Thymus (tissue), 11 donors: ENCODE measurements around the gene NTSR2. TPM values are rescaled to one million over a fixed set of nuclear protein-coding genes. Genes with fewer than 3 reads are reported as not detected.

ENCODE experiments used
- DNase-seq, 9 donors: peaks; one replicate each; pipeline ENCODE4 v3.0.0-alpha.2; 2013; ENCODE audit warnings: low spot score in 9 of 9, low read depth in 6 of 9, missing footprints in 1 of 9
- H3K27ac ChIP-seq, 2 donors: one replicate each; pipeline ENCODE4 v1.5.1; 2013; ENCODE audit warnings: control low read depth in 1 of 2, low read depth in 1 of 2, low read length in 1 of 2, mild to moderate bottlenecking in 1 of 2, moderate library complexity in 1 of 2
- H3K27me3 ChIP-seq, 2 donors: one replicate each; pipeline ENCODE4 v1.5.1; 2013; ENCODE audit warnings: low read length in 1 of 2; ENCODE audit not compliant: control insufficient read depth in 2 of 2, insufficient read depth in 1 of 2
- H3K36me3 ChIP-seq, 2 donors: one replicate each; pipeline ENCODE4 v1.5.1; 2013; ENCODE audit warnings: low read length in 1 of 2, mild to moderate bottlenecking in 1 of 2, moderate library complexity in 1 of 2; ENCODE audit not compliant: control insufficient read depth in 2 of 2, insufficient read depth in 2 of 2
- H3K4me1 ChIP-seq, 2 donors: one replicate each; pipeline ENCODE4 v1.5.1; 2013; ENCODE audit warnings: low read length in 2 of 2; ENCODE audit not compliant: control insufficient read depth in 2 of 2, insufficient read depth in 2 of 2
- H3K4me3 ChIP-seq, 2 donors: one replicate each; pipeline ENCODE4 v1.5.1; 2013; ENCODE audit warnings: low read length in 2 of 2, control low read depth in 1 of 2, mild to moderate bottlenecking in 1 of 2
- H3K9me3 ChIP-seq, 2 donors: one replicate each; pipeline ENCODE4 v1.5.1; 2013; ENCODE audit warnings: low read length in 1 of 2, mild to moderate bottlenecking in 1 of 2; ENCODE audit not compliant: control insufficient read depth in 2 of 2, insufficient read depth in 1 of 2
- WGBS: extraction: QIAGEN DNeasy Blood & Tissue Kit; methylation state at CpG from one replicate; pipeline ENCODE4 v1.1.7; 2013; 5-methylcytosine and 5-hydroxymethylcytosine counted together
- polyA plus RNA-seq: library from polyadenylated mRNA; stranded (reverse); fragments of 200-250 nt; gene quantifications from one replicate; pipeline ENCODE4 v1.2.3, GENCODE V29; 2013
- total RNA-seq: library from RNA; stranded (reverse); fragments of 120-200 nt; gene quantifications from one replicate; pipeline ENCODE4 v1.2.4, GENCODE V29; 2013
- donor health status: healthy.

Gene NTSR2
- total and polyA plus RNA-seq, 2 donors: 0.07 TPM; not detected in 1

GRCh38 chr2:11617984-11618707, 51.8 kb downstream of the NTSR2 start:
- Histone ChIP-seq H3K4me3 (no peak overlapping the region), H3K9me3 (no peaks in the 10 kb centered on the region), H3K4me1 (no peaks in the 10 kb centered on the region), H3K27me3 (no peaks in the 10 kb centered on the region), H3K27ac (no peak overlapping the region), H3K36me3 (no peaks in the 10 kb centered on the region)
- DNase-seq: no peak
- WGBS: 98% methylated on average over 33 of the region's 33 CpGs

GRCh38 chr2:11617527-11617926, 52.5 kb downstream of the NTSR2 start:
- no peaks in the 10 kb centered on the region for H3K27me3 ChIP-seq
- 97% methylated on average over 14 of the region's 14 CpGs for WGBS
- no peaks in the 10 kb centered on the region for H3K9me3 ChIP-seq
- no peak overlapping the region for H3K27ac ChIP-seq
- no peaks in the 10 kb centered on the region for H3K36me3 ChIP-seq
- no peak overlapping the region for H3K4me3 ChIP-seq
- H3K4me1 ChIP-seq: no peaks in the 10 kb centered on the region
- DNase-seq: no peak

GRCh38 chr2:11616851-11617415, 53.1 kb downstream of the NTSR2 start:
- Histone ChIP-seq H3K4me3 (no peak overlapping the region), H3K36me3 (no peaks in the 10 kb centered on the region), H3K27ac (no peak overlapping the region), H3K4me1 (no peaks in the 10 kb centered on the region), H3K9me3 (no peaks in the 10 kb centered on the region), H3K27me3 (no peaks in the 10 kb centered on the region)
- WGBS: 90% methylated on average over 19 of the region's 19 CpGs
- no peak for DNase-seq

- H3K9me3 ChIP-seq: no peaks in the 10 kb centered on the region
- H3K36me3 ChIP-seq: no peaks in the 10 kb centered on the region
- DNase-seq: no peak
- no peak overlapping the region for H3K4me3 ChIP-seq
- WGBS: 97% methylated on average over 14 of the region's 14 CpGs
- H3K4me1 ChIP-seq: no peaks in the 10 kb centered on the region
- H3K27me3 ChIP-seq: no peaks in the 10 kb centered on the region
- H3K27ac ChIP-seq: no peak overlapping the region
These were observed 53.8 kb downstream of the NTSR2 start for GRCh38 chr2:11616097-11616687.

- no peak overlapping the region for H3K4me3 ChIP-seq
- H3K27me3 ChIP-seq: no peaks in the 10 kb centered on the region
- H3K9me3 ChIP-seq: no peaks in the 10 kb centered on the region
- 87% methylated on average over 3 of the region's 3 CpGs for WGBS
- H3K36me3 ChIP-seq: no peaks in the 10 kb centered on the region
- DNase-seq: no peak
- no peak overlapping the region for H3K27ac ChIP-seq
- H3K4me1 ChIP-seq: no peaks in the 10 kb centered on the region
These were observed 54.8 kb downstream of the NTSR2 start for GRCh38 chr2:11615209-11615608.

- no peaks in the 10 kb centered on the region for H3K9me3 ChIP-seq
- 94% methylated on average over 5 of the region's 5 CpGs for WGBS
- DNase-seq: no peak
- no peaks in the 10 kb centered on the region for H3K4me1 ChIP-seq
- no peaks in the 10 kb centered on the region for H3K36me3 ChIP-seq
- H3K4me3 ChIP-seq: no peak overlapping the region
- no peak overlapping the region for H3K27ac ChIP-seq
- H3K27me3 ChIP-seq: no peaks in the 10 kb centered on the region
These were observed 56.7 kb downstream of the NTSR2 start for GRCh38 chr2:11613297-11613696.

- Histone ChIP-seq H3K4me3 (no peak overlapping the region), H3K27me3 (no peaks in the 10 kb centered on the region), H3K9me3 (no peaks in the 10 kb centered on the region), H3K27ac (no peak overlapping the region), H3K4me1 (no peaks in the 10 kb centered on the region), H3K36me3 (no peaks in the 10 kb centered on the region)
- DNase-seq: no peak
- WGBS: 86% methylated on average over 20 of the region's 20 CpGs
These were observed 57.3 kb downstream of the NTSR2 start for GRCh38 chr2:11612553-11613215.

GRCh38 chr2:11611251-11611650, 58.7 kb downstream of the NTSR2 start:
- no peaks in the 10 kb centered on the region for H3K4me1 ChIP-seq
- H3K36me3 ChIP-seq: no peaks in the 10 kb centered on the region
- WGBS: 95% methylated on average over 5 of the region's 5 CpGs
- H3K9me3 ChIP-seq: no peaks in the 10 kb centered on the region
- no peak overlapping the region for H3K27ac ChIP-seq
- no peak for DNase-seq
- no peak overlapping the region for H3K4me3 ChIP-seq
- no peaks in the 10 kb centered on the region for H3K27me3 ChIP-seq

- Histone ChIP-seq H3K27ac (no peak overlapping the region), H3K27me3 (no peaks in the 10 kb centered on the region), H3K4me3 (no peak overlapping the region), H3K36me3 (no peaks in the 10 kb centered on the region), H3K9me3 (no peaks in the 10 kb centered on the region), H3K4me1 (no peaks in the 10 kb centered on the region)
- WGBS: 98% methylated on average over 38 of the region's 38 CpGs
- no peak for DNase-seq
These were observed 59.3 kb downstream of the NTSR2 start for GRCh38 chr2:11610624-11611242.
